SH-SY5Y (cell line): ENCODE measurements around the gene MGMT.

Experiments
- GATA2 ChIP-seq: IDR thresholded peaks from 2 replicates; pipeline ENCODE4 v1.6.1; 2011; ENCODE audit warnings: mild to moderate bottlenecking, low read depth, low read length
- GATA3 ChIP-seq: IDR thresholded peaks from 2 replicates; pipeline ENCODE4 v1.6.1; 2011; ENCODE audit warnings: low read depth, mild to moderate bottlenecking, low read length, moderate library complexity

The MGMT gene

GRCh38 chr10:129808092-129808983 is 341.3 kb downstream of the MGMT start:
- no peak for TF ChIP-seq GATA2
- no peak for TF ChIP-seq GATA3

DNA sequence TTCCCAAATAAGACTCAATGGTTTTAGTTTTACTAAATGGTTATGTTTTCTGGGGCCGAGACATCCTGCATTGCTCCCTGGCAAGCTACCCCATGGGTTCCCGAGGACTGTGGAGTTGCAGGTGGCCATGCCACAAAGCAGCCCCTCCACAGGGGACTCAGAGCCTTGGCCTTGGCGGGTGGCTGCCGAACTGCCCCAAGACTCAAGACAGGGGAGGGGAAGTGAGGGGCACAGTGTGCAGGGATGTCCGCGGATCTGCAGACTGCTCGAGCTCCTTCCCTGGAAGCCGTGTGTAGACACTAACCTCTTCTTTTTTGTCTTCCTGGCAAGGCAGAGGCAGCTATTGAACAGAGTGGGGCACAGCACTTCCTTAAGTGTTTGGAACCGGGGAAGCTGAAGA is 342.4 kb downstream of the MGMT start:
- no peak for TF ChIP-seq GATA2
- no peak for TF ChIP-seq GATA3

GRCh38 chr10:129809841-129810240 is 342.8 kb downstream of the MGMT start:
- TF ChIP-seq GATA3 (no peak), GATA2 (no peak)

DNA sequence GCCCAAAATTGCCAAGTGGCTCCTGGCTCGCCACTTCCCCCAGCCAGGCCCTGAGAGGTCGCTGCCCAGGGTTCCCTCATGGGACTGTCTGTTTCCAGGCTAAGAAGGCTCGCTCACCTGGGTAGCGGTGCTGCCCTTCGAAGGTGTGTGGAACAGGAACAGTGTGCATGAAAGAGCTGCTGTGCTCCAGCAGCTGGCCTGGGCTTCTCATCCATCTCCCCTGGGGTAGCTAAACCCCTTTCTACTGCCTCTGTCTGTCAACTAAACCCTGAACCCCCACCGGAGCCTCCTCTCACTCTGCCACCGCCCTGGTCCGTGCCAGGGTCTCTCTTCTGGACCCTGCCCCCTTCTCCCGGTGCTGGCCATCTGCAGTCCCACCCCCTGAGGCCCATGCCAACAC is 344.2 kb downstream of the MGMT start:
- no peak for TF ChIP-seq GATA3
- no peak for TF ChIP-seq GATA2

- no peak for TF ChIP-seq GATA2
- no peak for TF ChIP-seq GATA3
Measured at GRCh38 chr10:129812398-129812797, 345.4 kb downstream of the MGMT start.

DNA sequence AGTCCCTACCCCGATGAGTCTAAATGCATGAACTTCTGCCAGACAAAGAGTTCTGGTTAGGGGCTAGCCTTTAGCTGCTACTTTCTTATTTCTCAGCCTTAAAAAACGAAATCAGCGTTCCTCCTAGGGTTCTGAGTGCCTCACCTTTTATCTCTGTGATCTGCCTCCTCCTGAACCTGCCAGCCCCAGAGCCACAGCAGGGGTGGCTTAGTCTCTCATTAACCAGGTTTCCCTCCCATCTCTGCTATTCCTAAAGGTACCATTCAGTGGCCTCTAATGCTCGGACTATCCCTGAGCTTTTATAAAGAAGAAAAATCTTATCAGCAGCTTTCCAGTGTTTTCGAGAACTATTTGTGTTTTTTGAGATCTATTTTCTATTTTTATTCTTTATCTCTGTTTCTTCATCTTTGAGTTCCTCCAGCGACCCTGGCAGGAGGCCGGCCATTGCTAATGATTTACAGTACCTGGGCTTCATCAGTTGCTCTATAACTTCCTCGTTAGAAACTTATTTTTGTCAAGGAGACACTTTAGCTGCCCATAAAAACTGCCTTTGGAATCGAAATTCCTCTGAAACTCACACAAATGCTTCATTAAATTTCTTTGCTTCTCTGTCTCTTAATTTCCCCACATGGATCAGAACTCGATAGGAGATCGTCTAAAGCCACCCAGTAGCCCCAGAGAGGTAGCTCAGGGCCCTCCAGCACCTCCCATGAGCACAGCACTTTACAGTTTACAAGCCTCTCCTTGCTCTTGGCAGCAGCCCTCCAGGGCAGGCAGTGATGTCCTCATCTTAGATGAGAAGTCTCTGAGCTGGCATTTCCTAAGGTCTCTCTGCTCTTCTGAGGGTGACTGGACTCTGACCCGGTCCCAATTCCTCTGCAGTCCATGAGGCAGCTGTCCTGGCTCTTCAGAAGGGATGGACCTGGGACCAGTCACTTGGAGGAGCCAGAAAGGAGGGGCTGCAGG is 347.9 kb downstream of the MGMT start:
- TF ChIP-seq GATA2: no peak
- no peak for TF ChIP-seq GATA3

DNA sequence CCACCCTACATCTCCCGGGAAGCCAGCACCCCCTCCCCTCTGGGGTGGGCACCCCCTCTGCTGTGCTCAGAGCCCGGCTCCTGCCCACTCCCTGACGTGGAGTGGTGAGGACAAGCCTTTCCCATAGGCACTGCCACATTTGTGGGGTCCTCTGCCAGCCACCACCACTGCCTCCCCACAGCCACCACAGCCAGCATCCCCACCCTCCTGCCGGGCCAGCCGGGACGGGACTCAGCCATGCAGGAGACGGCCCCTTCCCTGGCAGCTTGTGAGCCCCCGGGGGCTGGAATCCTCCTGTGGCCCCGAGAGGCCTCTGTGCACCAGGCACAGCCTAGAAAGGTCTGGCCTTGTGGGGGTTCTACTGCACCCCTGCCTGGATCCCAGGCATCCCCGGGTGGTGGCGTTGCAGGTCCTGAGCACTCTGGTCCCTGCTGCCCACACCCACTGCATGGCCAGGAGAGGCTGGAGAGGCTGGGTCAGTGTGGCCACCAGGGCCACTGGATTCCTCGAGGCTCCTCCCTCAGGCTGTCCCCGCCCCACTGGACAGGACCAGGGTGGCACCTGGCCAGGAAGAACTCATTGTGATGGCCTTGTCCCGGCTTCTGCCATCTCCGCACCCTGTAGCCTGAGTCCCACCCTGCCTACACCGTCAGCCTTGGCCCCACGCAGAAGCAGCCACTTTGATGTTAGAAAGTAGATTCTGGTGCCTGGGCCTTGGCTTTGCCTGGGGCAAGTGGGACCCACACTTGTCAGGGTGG is 349.0 kb downstream of the MGMT start:
- TF ChIP-seq GATA2: no peak

GRCh38 chr10:129816656-129817045 is 349.6 kb downstream of the MGMT start:
- TF ChIP-seq GATA3 (no peak), GATA2 (no peak)
